Activated CD8-positive, alpha-beta T cell treated with anti-CD3 and anti-CD28 coated beads for 36 hours (primary cell): ENCODE data around the gene PQBP1. TPM values are rescaled to one million over a fixed set of nuclear protein-coding genes. Genes with fewer than 3 reads are reported as not detected.
"Not testable (repeated sequence)": the region's sequence is repeated elsewhere in the genome, so short reads cannot be mapped to it uniquely, and the experiment has no call there.

ENCODE experiments used
- ATAC-seq: fragments of 200-7000 bp; cut with Tn5 transposase; one replicate; pipeline ENCODE4 v1.10.0; 2021; ENCODE audit warnings: mild to moderate bottlenecking, moderate library complexity
- CTCF ChIA-PET: fragments of 350-600 bp; sonication (Branson Sonifier 250); formaldehyde crosslinking; loops from one replicate; lab custom pipeline; 2021; ENCODE audit warnings: antibody characterized with exemption; lab: Charles Lee
- POLR2A ChIA-PET: fragments of 350-600 bp; sonication (Branson Sonifier 250); formaldehyde crosslinking; loops from one replicate; lab custom pipeline; 2021; ENCODE audit warnings: antibody characterized with exemption; lab: Charles Lee
- DNase-seq: peaks from one replicate; pipeline ENCODE4 v3.0.0-alpha.2; 2020
- H3K27ac Mint-ChIP-seq: one replicate; pipeline ENCODE4 v1.8.0; 2021; ENCODE audit warnings: mild to moderate bottlenecking, mixed read lengths
- H3K27me3 Mint-ChIP-seq: one replicate; pipeline ENCODE4 v1.8.0; 2021; ENCODE audit warnings: mixed read lengths
- H3K36me3 Mint-ChIP-seq: one replicate; pipeline ENCODE4 v1.8.0; 2021; ENCODE audit warnings: low read depth, mixed read lengths
- H3K4me1 Mint-ChIP-seq: one replicate; pipeline ENCODE4 v1.8.0; 2021; ENCODE audit warnings: low read depth, mixed read lengths
- H3K4me3 Mint-ChIP-seq: one replicate; pipeline ENCODE4 v1.8.0; 2021; ENCODE audit warnings: mild to moderate bottlenecking, moderate library complexity, mixed read lengths
- H3K9me3 Mint-ChIP-seq: one replicate; pipeline ENCODE4 v1.8.0; 2021; ENCODE audit warnings: mixed read lengths
- CTCF ChIP-seq: fragments of 200-600 bp; IDR thresholded peaks from one replicate; pipeline ENCODE4 v1.8.0; 2022; ENCODE audit warnings: antibody characterized with exemption, mild to moderate bottlenecking
- intact Hi-C: fragments of 100-400 bp; cut with micrococcal nuclease; formaldehyde crosslinking; loops from one replicate; pipeline ENCODE4 v1.10.0; 2022
- total RNA-seq, 2 experiments: library from RNA; stranded (reverse); gene quantifications; one replicate each; pipeline ENCODE4 v1.2.3, GENCODE V29; 2021

Gene PQBP1
- total RNA-seq, 2 experiments from 2014 or later, result 63.9 to 66.5 TPM

- ChIA-PET CTCF (no interaction called here), POLR2A (interaction anchor here (0.9 kb wide), 1 partner anchor 30 kb away, joined by 3 read pairs; no protein-coding TSS in a partner anchor)
- intact Hi-C loops, result no loop called here
- H3K4me1 Mint-ChIP-seq, result no peaks in the 10 kb centered on the region
- no peaks in the 10 kb centered on the region for H3K36me3 Mint-ChIP-seq
- no peak for TF ChIP-seq CTCF
- H3K27ac Mint-ChIP-seq, result no peak overlapping the region
- H3K4me3 Mint-ChIP-seq, result no peak overlapping the region
- no peaks in the 10 kb centered on the region for H3K9me3 Mint-ChIP-seq
- ATAC-seq, result no peak
- H3K27me3 Mint-ChIP-seq, result no peaks in the 10 kb centered on the region
- no peak for DNase-seq
Measured at GRCh38 chrX:48864210-48864609, 33.5 kb upstream of the PQBP1 start.

- DNase-seq, result not testable (repeated sequence)
Measured at GRCh38 chrX:48872017-48872416, 25.7 kb upstream of the PQBP1 start.

GRCh38 chrX:48876944-48877343, 20.8 kb upstream of the PQBP1 start:
- H3K4me3 Mint-ChIP-seq, H3K36me3 Mint-ChIP-seq, DNase-seq, intact Hi-C loops, ATAC-seq, POLR2A ChIA-PET, H3K27me3 Mint-ChIP-seq, H3K9me3 Mint-ChIP-seq, CTCF ChIA-PET, H3K4me1 Mint-ChIP-seq, H3K27ac Mint-ChIP-seq: not testable (repeated sequence)

More at GRCh38 chrX:48872017-48872416, 25.7 kb upstream of the PQBP1 start:
- H3K27ac Mint-ChIP-seq, H3K27me3 Mint-ChIP-seq, ATAC-seq, H3K9me3 Mint-ChIP-seq, H3K36me3 Mint-ChIP-seq, intact Hi-C loops, POLR2A ChIA-PET, H3K4me3 Mint-ChIP-seq, CTCF ChIA-PET, H3K4me1 Mint-ChIP-seq: not testable (repeated sequence)

- no peaks in the 10 kb centered on the region for H3K27me3 Mint-ChIP-seq
- no peak overlapping the region for H3K4me3 Mint-ChIP-seq
- ChIA-PET CTCF (no interaction called here), POLR2A (no interaction called here)
- no peak for TF ChIP-seq CTCF
- no peaks in the 10 kb centered on the region for H3K9me3 Mint-ChIP-seq
- H3K4me1 Mint-ChIP-seq, result no peaks in the 10 kb centered on the region
- H3K27ac Mint-ChIP-seq, result no peak overlapping the region
- ATAC-seq (no peak), DNase-seq (no peak)
- intact Hi-C loops, result no loop called here
- no peaks in the 10 kb centered on the region for H3K36me3 Mint-ChIP-seq
Measured at GRCh38 chrX:48883729-48884128, 14.0 kb upstream of the PQBP1 start.

GRCh38 chrX:48886586-48886985, 11.1 kb upstream of the PQBP1 start:
- H3K4me1 Mint-ChIP-seq, H3K27ac Mint-ChIP-seq, intact Hi-C loops, H3K36me3 Mint-ChIP-seq, CTCF ChIA-PET, H3K4me3 Mint-ChIP-seq, DNase-seq, ATAC-seq, H3K27me3 Mint-ChIP-seq, H3K9me3 Mint-ChIP-seq: not testable (repeated sequence)
- POLR2A ChIA-PET, result interaction anchor here (0.6 kb wide), 1 partner anchor 20 kb away, joined by 4 read pairs; no protein-coding TSS in a partner anchor

- Mint-ChIP-seq H3K4me3 (peak overlapping the region; percentile 76), H3K9me3 (no peaks in the 10 kb centered on the region), H3K4me1 (peaks cover 19% of the 10 kb centered on the region), H3K27ac (peak overlapping the region; percentile 78), H3K36me3 (peaks cover 3% of the 10 kb centered on the region), H3K27me3 (no peaks in the 10 kb centered on the region)
- no peak for TF ChIP-seq CTCF
- intact Hi-C loops, result no loop called here
- DNase-seq (peak; percentile 42), ATAC-seq (peak; percentile 17)
- ChIA-PET POLR2A (interaction anchor here (0.6 to 0.8 kb wide), 2 partner anchors 47 to 52 kb away, joined by 3 to 4 read pairs; no protein-coding TSS in a partner anchor), CTCF (interaction anchor here (1.9 to 2.0 kb wide), 2 partner anchors 53 to 242 kb away, joined by 5 to 9 read pairs; no protein-coding TSS in a partner anchor)
Measured at GRCh38 chrX:48890296-48890925, 7.3 kb upstream of the PQBP1 start.
